DND-41 (cell line): ENCODE results near the gene VWC2L.

Experiments used
- EZH2 ChIP-seq: IDR thresholded peaks from 3 replicates; pipeline ENCODE4 v1.6.1; 2012; ENCODE audit warnings: borderline replicate concordance, low read depth, mild to moderate bottlenecking, moderate library complexity, low read length, inconsistent platforms; ENCODE audit not compliant: severe bottlenecking
- TF ChIP-seq, protein P1 (sequence below): IDR thresholded peaks from 2 replicates; pipeline ENCODE4 v1.5.1; 2012; ENCODE audit warnings: borderline replicate concordance, low read length, moderate library complexity, mild to moderate bottlenecking; ENCODE audit not compliant: poor library complexity, severe bottlenecking; ENCODE audit errors: extremely low read depth

DNA sequence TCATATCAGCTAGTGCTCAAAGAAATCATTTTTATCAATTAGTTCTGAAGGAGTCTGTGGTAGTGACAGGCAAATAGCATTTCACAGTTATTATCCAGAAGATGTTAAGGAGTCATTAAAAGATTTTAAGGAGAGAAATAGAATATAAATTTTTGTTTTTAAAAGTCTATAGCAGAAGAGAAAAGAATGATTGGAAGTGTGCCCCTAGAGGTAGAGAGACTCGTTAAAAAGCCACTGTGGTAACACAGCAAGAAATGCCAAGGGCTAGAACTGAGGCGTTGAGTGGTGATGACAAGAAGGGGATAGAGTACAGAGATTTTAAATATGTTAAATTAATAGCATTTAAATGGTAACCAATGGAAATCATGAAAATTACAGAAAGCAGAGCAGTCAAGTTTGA, 78.3 kb downstream of the VWC2L start:
- TF ChIP-seq, protein P1, sequence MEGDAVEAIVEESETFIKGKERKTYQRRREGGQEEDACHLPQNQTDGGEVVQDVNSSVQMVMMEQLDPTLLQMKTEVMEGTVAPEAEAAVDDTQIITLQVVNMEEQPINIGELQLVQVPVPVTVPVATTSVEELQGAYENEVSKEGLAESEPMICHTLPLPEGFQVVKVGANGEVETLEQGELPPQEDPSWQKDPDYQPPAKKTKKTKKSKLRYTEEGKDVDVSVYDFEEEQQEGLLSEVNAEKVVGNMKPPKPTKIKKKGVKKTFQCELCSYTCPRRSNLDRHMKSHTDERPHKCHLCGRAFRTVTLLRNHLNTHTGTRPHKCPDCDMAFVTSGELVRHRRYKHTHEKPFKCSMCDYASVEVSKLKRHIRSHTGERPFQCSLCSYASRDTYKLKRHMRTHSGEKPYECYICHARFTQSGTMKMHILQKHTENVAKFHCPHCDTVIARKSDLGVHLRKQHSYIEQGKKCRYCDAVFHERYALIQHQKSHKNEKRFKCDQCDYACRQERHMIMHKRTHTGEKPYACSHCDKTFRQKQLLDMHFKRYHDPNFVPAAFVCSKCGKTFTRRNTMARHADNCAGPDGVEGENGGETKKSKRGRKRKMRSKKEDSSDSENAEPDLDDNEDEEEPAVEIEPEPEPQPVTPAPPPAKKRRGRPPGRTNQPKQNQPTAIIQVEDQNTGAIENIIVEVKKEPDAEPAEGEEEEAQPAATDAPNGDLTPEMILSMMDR: no peak
- no peak for TF ChIP-seq EZH2
